22Rv1 (cell line): ENCODE results near the gene LCT.

Source experiments
- H3K27ac ChIP-seq: fragments of 450-650 bp; 2 replicates; pipeline ENCODE4 v1.5.1; 2017
- CTCF ChIP-seq: fragments of 450-650 bp; IDR thresholded peaks from 2 replicates; pipeline ENCODE4 v1.5.1; 2017; ENCODE audit warnings: mild to moderate bottlenecking
- ZFX ChIP-seq: fragments of 450-650 bp; IDR thresholded peaks from 2 replicates; pipeline ENCODE4 v1.6.1; 2017; ENCODE audit warnings: antibody characterized with exemption, borderline replicate concordance

Gene LCT

GRCh38 chr2:135773319-135773718 is 63.7 kb downstream of the LCT start:
- TF ChIP-seq CTCF (no peak), ZFX (no peak)
- no peak overlapping the region for H3K27ac ChIP-seq

- TF ChIP-seq CTCF (no peak), ZFX (no peak)
- H3K27ac ChIP-seq = no peak overlapping the region
Observed at GRCh38 chr2:135768863-135769262, 68.1 kb downstream of the LCT start.

- TF ChIP-seq ZFX (no peak), CTCF (no peak)
- no peak overlapping the region for H3K27ac ChIP-seq
Observed at GRCh38 chr2:135762530-135762929, 74.5 kb downstream of the LCT start.

GRCh38 chr2:135762022-135762421 is 75.0 kb downstream of the LCT start:
- H3K27ac ChIP-seq = no peak overlapping the region
- no peak for TF ChIP-seq ZFX
- TF ChIP-seq CTCF = no peak

GRCh38 chr2:135756692-135757091 is 80.3 kb downstream of the LCT start:
- no peak overlapping the region for H3K27ac ChIP-seq
- no peak for TF ChIP-seq CTCF
- no peak for TF ChIP-seq ZFX

GRCh38 chr2:135755573-135755972 is 81.4 kb downstream of the LCT start:
- H3K27ac ChIP-seq = no peak overlapping the region
- TF ChIP-seq CTCF = no peak
- TF ChIP-seq ZFX = no peak

GRCh38 chr2:135745545-135745944 is 91.4 kb downstream of the LCT start:
- TF ChIP-seq ZFX = no peak
- no peak for TF ChIP-seq CTCF
- no peak overlapping the region for H3K27ac ChIP-seq
